GM19467 (cell line): ENCODE data around the gene SLC7A6.

ENCODE experiments used
- ATAC-seq: cut with Tn5 transposase; IDR thresholded peaks from one replicate; pipeline ENCODE4 v1.9.1; 2021; ENCODE audit warnings: mild to moderate bottlenecking, moderate library complexity; ENCODE audit not compliant: unreplicated experiment

Gene SLC7A6

GRCh38 chr16:68298312-68298711 is 34.0 kb downstream of the SLC7A6 start:
- no peak for ATAC-seq

GRCh38 chr16:68298907-68299561 is 34.7 kb downstream of the SLC7A6 start:
- no peak for ATAC-seq

- ATAC-seq = no peak
Observed at GRCh38 chr16:68299571-68300453, 35.5 kb downstream of the SLC7A6 start.

- ATAC-seq = no peak
Observed at GRCh38 chr16:68300734-68301459, 36.6 kb downstream of the SLC7A6 start.

GRCh38 chr16:68306633-68307032 is 42.3 kb downstream of the SLC7A6 start:
- ATAC-seq = no peak

GRCh38 chr16:68309799-68310198 is 45.5 kb downstream of the SLC7A6 start:
- no peak for ATAC-seq

- ATAC-seq = no peak
Observed at GRCh38 chr16:68310437-68310773, 46.1 kb downstream of the SLC7A6 start.

GRCh38 chr16:68310774-68311511 is 46.6 kb downstream of the SLC7A6 start, which contains the start of the genes PRMT7 and SLC7A6OS:
Gene PRMT7 (plus strand): TSS chr16:68311019. CDS start chr16:68315980, 4,961 bp downstream.
Gene SLC7A6OS (minus strand): TSS chr16:68310946. CDS start chr16:68310926, 20 bp downstream.
- ATAC-seq = peak; percentile 86

- ATAC-seq = no peak
Observed at GRCh38 chr16:68313116-68313515, 48.8 kb downstream of the SLC7A6 start.

GRCh38 chr16:68319185-68319908 is 55.0 kb downstream of the SLC7A6 start:
- no peak for ATAC-seq

GRCh38 chr16:68324336-68324735 is 60.0 kb downstream of the SLC7A6 start:
- no peak for ATAC-seq

GRCh38 chr16:68324780-68325357 is 60.5 kb downstream of the SLC7A6 start:
- no peak for ATAC-seq

GRCh38 chr16:68328151-68328859 is 64.0 kb downstream of the SLC7A6 start:
- ATAC-seq = no peak

GRCh38 chr16:68328860-68329390 is 64.6 kb downstream of the SLC7A6 start:
- ATAC-seq = no peak

- no peak for ATAC-seq
Observed at GRCh38 chr16:68331879-68332410, 67.6 kb downstream of the SLC7A6 start.

GRCh38 chr16:68332411-68333121 is 68.2 kb downstream of the SLC7A6 start:
- ATAC-seq = no peak

GRCh38 chr16:68335175-68335574 is 70.8 kb downstream of the SLC7A6 start:
- ATAC-seq = no peak
